H54 (cell line): ENCODE data around the gene KDM2B.

ENCODE experiments used
- DNase-seq: peaks from one replicate; pipeline ENCODE4 v3.0.0; 2011; ENCODE audit warnings: low spot score, mixed read lengths; ENCODE audit not compliant: insufficient read length
- FAIRE-seq: peaks from 3 replicates; lab custom pipeline; 2011; peaks lifted over from hg19 to GRCh38; lab: Jason Lieb, UNC
- POLR2A ChIP-seq: IDR thresholded peaks from 2 replicates; pipeline ENCODE4 v1.6.1; 2011; ENCODE audit warnings: low read depth, mild to moderate bottlenecking, low read length

KDM2B gene

DNA sequence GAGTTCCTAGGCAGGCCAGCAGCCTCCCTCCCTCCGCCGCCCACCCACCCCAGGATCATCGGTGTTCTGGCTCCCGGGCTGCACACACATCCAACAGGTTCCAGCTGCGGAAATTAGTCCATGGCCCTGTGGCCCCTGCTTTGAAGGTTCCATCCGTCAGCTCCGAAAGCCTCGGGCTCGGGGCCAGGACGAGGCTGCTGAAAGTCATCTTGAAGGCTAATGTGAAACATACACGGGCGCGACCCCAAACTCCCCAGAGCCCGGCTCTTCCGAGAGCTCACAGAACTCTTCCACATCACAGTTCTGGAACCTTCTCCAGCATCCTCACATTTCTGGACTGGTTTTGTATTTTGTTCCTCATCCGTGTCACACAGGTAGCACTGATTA lies 19.8 kb downstream of the KDM2B start:
- no peak for DNase-seq
- TF ChIP-seq POLR2A: no peak
- FAIRE-seq: no peak

DNA sequence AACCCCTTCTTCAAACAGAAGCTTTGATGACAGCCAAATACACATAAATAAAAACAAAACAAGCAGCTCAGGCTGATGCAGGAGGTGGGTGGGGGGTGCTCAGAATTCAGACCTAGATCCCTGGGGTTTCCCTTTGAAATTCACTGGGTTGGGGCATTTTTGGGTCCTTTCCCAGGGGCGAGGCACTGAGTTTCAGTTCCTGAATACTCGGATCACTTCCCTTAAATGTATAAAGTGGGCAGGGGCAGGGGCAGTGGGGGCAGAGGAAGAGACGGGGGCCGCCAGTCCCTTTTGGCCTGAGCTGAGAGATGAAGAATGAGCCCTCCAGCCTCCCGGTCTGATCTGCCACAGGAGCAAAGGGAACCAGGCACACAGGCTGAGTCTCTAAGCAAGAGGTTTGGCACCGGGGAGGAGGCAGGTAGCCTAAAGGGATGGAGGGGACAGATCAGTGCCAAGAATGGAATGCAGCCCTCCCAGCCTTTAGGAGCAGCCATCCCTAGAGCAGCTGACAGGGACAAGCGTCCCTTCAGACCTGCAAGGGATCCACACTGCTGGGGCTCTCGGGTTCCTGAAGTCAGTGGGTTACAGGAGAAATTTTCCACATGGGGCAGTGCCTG lies 20.3 kb downstream of the KDM2B start:
- DNase-seq: no peak
- no peak for FAIRE-seq
- no peak for TF ChIP-seq POLR2A

DNA sequence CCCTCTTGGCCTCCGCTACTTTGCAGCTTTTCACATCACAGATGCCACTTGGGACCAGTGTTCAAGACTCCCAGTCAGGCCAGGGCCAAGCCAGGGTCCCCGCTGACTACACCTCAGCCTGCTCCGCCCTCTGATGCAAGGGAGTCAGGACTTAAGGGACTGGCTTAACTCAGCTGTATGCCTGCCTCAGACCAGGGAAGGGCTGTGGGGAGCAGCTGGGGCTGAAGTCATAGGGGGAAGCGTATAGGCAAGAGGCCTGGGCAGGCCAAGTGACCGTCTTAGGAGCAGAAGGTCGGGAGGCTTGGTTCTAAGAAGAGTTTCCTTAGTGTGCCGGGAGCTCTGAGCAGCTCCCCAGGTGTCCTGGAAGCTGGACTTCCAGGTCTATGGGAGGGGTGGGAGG lies 21.9 kb downstream of the KDM2B start:
- no peak for TF ChIP-seq POLR2A
- FAIRE-seq (no peak), DNase-seq (no peak)

DNA sequence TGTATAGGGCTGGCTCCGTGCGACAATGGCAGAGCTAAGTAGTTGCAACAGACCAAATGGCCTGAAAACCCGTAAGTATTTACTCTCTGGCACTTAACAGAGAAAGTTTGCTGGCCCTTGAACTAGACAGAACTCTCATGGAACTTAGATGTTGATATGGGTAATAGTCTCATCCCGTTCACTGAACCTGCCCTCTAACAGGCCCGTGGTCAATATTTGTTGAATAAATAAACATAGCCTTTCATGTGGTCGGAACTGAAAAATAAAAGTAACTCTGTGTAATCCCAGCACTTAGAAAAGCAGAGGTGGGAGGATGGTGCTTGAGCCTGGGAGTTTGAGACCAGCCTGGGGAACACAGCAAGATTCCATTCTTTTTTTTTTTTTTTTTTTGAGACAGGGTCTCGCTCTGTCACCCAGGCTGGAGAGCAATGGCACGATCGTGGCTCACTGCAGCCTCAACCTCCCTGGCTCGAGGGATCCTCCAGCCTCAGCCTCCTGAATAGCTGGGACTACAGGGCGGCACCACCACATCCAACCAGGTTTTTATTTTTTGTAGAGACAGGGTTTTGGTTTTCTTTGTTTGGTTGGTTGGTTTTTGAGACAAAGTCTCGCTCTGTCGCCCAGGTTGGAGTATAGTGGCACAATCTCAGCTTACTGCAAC lies 29.7 kb downstream of the KDM2B start:
- TF ChIP-seq POLR2A: no peak
- DNase-seq (no peak), FAIRE-seq (no peak)

DNA sequence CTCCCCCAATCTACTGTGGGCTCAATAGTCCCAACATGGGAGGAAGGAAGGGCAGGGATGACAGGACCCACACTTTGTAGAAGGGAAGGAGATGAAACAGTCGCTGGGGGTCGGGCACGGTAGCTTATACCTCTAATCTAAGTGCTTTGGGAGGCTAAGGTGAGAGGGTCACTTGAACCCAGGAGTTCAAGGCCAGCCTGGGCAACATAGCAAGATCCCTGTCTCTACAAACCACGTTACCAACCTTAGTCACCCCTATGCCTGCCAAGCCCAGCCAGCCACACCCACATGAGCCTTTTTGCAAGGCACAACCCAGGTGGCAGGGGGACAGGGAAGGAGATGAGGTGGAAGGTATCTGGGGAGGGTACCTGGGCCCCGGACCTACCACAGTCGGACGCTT lies 31.7 kb downstream of the KDM2B start:
- DNase-seq (no peak), FAIRE-seq (no peak)
- no peak for TF ChIP-seq POLR2A

DNA sequence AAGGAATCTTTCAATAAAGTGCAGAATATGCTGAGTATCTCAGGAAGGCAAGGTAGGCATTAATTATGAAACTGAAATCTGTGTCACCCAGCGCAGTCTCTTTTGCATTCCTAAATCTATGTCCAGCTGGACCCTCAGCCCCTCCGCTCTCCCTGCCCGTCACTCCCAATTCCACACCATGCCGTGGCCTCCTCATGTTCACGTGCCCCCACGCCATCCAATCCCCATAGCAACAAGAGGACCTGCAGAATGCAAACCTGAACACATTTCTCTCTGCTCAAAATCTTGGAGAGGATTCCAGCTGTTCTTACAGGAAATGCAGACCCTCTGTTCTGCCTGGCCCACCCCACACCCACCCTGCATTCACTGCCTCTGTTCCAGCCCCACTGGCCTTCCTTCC lies 35.3 kb downstream of the KDM2B start:
- no peak for DNase-seq
- TF ChIP-seq POLR2A: no peak
- FAIRE-seq: no peak

DNA sequence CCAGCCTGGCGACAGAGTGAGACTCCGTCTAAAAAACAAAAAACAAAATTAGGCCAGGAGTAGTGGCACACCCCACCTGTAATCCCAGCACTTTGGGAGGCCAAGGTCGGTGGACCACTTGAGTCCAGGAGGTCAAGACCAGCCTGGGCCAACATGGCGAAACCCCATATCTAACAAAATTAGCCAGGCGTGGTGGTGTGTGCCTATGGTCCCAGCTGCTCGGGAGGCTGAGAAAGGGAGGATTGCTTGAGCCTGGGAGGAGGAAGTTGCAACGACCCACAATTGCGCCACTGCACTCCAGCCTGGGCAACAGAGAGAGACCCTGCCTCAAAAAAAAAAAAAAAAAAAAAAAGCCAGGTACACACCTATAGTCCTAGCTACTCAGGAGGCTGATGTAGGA lies 37.0 kb downstream of the KDM2B start:
- FAIRE-seq (no peak), DNase-seq (no peak)
- no peak for TF ChIP-seq POLR2A

DNA sequence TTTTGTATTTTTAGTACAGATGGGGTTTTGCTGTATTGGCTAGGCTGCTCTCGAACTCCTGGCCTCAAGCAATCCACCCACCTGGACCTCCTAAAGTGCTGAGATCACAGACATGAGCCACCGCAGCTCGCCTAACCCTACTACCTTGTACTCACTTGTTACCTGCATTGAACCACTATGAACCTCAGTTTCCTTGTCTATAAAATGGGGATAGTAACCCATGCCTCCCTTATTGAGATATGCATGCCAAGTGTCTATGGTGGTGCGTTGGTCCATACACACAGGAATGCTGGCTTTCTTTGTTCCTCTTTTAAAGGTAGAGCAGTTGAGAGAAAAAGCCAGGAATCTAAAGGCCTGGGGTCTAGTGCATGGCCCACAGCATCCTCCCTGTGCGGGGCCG lies 40.9 kb downstream of the KDM2B start:
- FAIRE-seq: no peak
- no peak for DNase-seq
- no peak for TF ChIP-seq POLR2A

DNA sequence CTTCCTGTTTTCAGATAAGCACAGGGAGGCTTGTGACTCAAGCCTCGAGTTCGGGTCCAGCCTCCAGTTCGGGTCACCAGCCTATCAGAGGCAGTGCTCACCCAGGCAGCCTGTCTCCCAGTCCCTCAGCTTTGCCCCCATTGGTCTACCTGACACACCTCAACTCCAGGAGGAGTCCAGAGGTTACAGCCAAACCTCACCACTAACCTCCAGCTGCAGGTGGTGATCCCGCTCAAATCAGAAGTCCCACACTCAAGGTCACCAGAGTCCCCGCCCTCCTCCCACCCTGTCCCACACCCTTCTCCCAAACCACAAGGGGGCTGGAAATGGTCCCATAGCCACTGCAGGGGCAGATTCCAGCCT lies 42.1 kb downstream of the KDM2B start:
- TF ChIP-seq POLR2A: no peak
- peak; percentile 89 for DNase-seq
- FAIRE-seq: peak; percentile 76

DNA sequence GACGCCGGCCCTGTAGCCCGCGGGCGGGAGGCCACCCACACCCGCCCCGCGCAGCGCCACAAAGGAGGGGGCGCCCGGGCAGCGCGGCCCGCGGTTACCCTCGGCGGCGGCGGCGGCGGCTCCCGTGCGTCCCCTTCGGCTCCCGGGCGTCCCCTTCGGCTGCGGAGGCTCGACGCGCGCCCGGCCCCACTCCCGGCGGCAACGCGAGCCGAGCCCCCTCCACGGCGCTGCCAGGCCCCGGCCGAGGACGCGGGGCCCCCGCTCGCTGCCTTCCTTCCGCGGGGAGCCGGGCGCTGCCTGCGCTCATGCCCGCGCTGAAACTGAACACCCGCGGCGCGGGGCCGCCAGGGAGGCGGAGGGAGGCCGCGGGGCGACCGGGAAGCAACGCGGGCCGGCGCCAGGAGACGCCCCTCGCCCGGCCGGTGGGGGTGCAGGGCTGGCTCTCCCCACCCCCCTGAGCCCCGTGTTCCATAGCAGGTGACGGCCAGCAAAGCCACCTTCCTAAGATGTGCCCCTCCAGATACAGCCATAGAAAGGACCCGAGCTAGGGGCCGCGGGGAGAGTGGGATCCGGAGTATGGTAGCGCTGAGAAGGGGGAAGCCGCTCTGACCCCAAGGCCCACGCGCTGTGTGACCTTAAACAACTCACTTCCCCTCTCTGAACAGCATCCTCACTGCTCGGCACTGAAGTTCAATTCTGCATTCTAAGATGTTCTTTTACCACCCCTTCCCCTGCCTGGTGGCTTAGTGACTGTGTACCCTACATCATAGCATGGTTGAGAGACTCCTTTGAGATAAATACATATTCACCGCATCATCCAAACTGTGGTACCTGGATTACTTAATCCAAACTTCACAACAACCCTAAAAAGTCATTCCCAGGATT lies 42.8 kb downstream of the KDM2B start:
- no peak for FAIRE-seq
- peak; percentile 36 for DNase-seq

DNA sequence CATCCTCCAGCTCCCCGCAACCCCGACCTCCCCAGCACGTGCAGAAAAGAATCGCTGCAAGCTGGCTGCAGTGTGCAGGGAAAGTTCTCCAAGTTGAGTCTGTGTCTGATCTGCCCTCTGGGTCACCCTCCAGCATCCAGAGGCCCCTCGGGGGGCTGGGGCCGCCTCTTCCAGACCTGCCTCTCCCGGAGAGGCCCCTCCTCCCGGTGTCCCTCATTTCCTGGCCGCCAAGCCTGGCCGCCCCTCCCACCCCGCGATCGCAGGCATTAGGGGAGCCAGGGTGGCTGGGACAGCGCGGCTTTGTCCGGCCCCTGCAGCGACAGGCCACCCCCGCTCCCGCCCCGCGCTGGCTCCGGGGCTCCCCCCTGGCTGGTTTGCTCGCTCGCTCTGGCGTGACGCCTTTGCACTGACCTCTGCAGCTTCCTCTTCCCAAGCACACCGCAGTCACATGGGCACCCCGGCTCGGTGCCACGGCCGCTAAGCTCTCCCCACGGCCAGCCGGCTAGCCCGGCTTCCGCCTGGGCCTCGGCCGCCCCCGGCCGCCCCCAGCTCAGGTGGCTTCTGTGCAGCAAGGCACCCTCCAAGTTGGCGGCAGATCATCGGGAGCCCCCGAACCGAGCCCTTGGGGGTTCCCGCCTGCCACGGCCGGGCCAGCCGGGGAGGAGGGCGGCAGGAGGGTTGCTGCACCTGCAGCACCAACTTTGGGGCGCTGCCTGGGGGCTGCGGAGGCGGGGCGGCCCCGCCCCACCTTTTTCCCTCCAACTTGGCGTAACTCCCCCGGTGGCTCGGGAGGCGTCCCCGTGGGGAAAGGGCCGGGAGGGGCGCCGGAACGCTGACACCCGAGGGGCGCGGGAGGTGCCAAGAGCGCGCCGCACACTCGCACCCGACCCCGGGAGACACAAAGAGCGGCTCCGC lies 43.7 kb downstream of the KDM2B start:
- no peak for TF ChIP-seq POLR2A
- FAIRE-seq: no peak
- DNase-seq: peak; percentile 76

More for the DNA sequence above, 42.8 kb downstream of the KDM2B start:
- no peak for TF ChIP-seq POLR2A

DNA sequence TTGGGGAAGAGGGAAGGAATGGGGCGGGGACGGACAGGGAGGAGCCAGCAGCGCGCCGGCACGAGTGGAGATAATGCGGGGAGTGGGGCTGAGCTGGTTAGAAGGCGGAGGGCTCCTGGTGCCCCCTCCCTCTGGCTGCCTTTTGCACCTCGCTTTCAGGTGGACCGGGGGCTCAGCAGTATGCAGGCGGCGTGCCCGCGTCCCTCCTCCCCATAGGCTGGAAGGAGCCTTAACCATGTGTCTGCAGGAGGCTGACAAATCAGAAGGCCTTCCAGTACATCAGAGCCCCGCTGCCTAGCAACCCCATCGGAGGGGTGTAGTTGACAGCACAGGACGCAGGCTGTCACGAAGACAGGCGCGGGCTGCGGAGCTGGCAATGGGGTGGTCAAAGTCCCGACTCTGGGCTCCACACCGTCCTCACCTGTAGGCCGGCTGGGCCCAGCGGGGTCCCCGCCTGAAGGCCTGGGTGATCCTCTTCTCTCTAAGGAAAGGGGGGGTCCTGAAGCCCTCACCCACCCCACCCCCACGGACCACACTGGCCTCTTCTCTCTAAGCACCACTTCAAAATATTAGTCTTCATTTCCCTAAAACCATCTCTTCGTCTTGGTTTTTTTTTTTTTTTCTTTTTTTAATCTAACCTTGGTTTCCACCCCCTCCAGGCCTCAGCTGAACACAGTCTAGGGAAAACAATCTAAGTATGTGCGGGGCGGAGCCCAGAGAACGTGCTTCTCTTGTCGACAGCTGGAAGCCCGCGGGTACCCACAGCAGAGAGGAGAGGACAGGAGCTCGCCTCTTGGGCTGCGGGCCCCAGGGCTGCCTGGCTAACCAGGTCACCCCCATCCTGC lies 44.5 kb downstream of the KDM2B start:
- TF ChIP-seq POLR2A: no peak
- FAIRE-seq (no peak), DNase-seq (peak; percentile 27)
